Measurements from ENCODE around the gene COA6. TPM values are rescaled to one million over a fixed set of nuclear protein-coding genes. Genes with fewer than 3 reads are reported as not detected.

COA6 gene, protein sequence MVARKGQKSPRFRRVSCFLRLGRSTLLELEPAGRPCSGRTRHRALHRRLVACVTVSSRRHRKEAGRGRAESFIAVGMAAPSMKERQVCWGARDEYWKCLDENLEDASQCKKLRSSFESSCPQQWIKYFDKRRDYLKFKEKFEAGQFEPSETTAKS
- 70.5 to 91.4 TPM (median 78.3 TPM) in 5 replicates for total RNA-seq (2022; extraction: Qiagen RNA extraction; ENCODE audit: low read depth)

DNA sequence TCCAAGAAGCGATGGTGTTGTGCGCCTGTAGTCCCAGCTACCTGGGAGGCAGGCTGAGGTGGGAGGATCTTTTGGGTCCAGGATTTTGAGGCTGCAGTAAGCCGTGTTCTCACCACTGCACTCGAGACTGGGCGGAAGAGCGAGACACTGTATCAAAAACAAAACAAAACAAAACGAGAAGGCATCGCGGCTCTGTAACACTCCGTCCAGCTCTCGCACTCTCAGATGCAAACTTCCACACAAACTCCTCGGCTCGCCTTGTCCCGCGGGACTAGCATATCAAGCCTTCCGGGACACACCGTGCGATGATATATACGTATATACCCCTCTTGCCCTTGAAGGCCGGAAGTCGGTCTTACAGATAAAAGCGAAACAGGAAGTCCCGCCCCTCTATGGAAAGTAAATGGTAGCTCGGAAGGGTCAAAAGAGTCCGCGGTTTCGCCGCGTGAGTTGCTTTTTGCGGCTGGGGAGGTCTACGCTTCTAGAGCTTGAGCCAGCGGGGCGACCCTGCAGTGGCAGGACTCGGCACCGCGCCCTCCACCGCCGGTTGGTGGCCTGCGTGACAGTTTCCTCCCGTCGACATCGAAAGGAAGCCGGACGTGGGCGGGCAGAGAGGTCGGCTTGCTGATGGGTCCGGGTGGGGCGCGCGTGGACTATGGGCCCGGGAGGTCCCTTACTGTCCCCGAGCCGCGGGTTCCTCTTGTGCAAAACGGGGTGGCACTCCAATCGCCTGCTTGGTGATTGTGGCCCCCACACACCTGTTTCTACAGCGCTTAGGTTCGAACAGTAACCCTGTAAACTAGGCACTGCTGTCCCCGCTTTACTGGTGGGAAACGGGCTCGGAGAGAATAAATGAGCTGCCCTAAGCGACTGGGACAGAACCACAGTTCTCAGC, at the start of gene COA6:
Gene COA6, plus strand, starts transcription at position 393 of the 895 bp plus-strand sequence. Its CDS starts 11 bp downstream, at position 404.

Other genes starting within 250 kb of the COA6 start
- 11.6 to 16.4 TPM (median 12.4 TPM) in 5 replicates for gene TARBP1, start 105.7 kb downstream of the COA6 start, total RNA-seq (2022; extraction: Qiagen RNA extraction; ENCODE audit: low read depth)
- gene IRF2BP2, start 236.7 kb downstream of the COA6 start, total RNA-seq (2022; extraction: Qiagen RNA extraction; ENCODE audit: low read depth), result 72.8 to 106 TPM (median 97.1 TPM) in 5 replicates